ENCODE data around the gene SLC6A1.

- TF ChIP-seq RARB (CRISPR knock-in tag; IDR thresholded peaks at IDR 0.05) (no peak), ZFP30 (CRISPR knock-in tag; IDR thresholded peaks at IDR 0.05) (no peak), ZC3H10 (CRISPR knock-in tag; IDR thresholded peaks at IDR 0.05) (no peak)
Measured at GRCh38 chr3:11045536-11045935, 53.0 kb downstream of the SLC6A1 start.
